Upper lobe of left lung (tissue), 4 donors: Measurements from ENCODE around the gene GALNT15.

Experiments used
- CTCF ChIP-seq, 6 experiments: fragments of 450-650 bp in 4 of 6; fragments of 200-600 bp in 2 of 6; sonication (generic) in 2 of 6; IDR thresholded peaks; one replicate each; pipeline ENCODE4 v1.5.1; 2016 to 2019; ENCODE audit warnings: antibody characterized with exemption in 6 of 6
- POLR2A ChIP-seq, 4 donors: fragments of 450-650 bp; IDR thresholded peaks; one replicate each; pipeline ENCODE4 v1.5.1; 2016 to 2017; ENCODE audit warnings: antibody characterized with exemption in 4 of 4, mild to moderate bottlenecking in 2 of 4
- POLR2AphosphoS5 ChIP-seq, 2 donors: sonication (generic); formaldehyde crosslinking; IDR thresholded peaks; one replicate each; pipeline ENCODE4 v1.5.1; 2017; ENCODE audit warnings: antibody characterized with exemption in 2 of 2

GRCh38 chr3:16182612-16183011 is 8.1 kb downstream of the GALNT15 start:
- TF ChIP-seq CTCF (IDR thresholded peaks at IDR 0.05) (no peak), POLR2AphosphoS5 (IDR thresholded peaks at IDR 0.05) (no peak), POLR2A (IDR thresholded peaks at IDR 0.05) (no peak)
